Measurements from ENCODE around the gene CLDN1. TPM values are rescaled to one million over a fixed set of nuclear protein-coding genes. Genes with fewer than 3 reads are reported as not detected.

CLDN1 gene
- total RNA-seq, 4 donors from 2014 or later, result 0.92 to 1.2 (median 0.99) TPM; not detected in 1

DNA sequence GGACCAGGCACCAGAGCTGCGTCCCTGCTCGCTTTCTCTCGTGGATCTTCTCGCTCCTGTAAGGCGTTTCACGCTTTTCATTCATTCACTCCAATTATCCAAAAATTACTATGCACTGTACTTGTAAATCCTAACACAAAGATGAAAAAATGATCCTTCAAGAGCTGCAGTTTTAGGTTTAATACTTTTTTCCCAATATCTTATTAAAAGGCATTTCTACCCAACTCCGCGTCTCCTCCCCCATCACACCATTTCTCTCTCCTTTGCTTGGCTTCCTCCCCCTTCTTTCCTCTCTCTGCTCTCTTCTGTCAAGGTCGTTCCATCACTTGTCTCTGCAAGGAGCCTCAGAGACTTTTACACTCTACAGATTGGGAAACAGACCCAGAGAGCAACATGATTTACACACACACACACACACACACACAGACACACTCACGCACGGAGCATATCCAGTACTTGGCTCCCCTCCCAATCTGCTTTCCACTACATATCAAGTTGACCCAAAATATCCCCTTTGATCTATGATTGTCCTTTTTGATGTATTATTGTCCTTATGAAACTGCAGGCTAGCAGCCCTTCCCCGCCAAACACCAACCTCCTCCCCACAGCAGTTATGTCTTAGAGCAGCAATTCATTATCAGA is 479 bp upstream of the CLDN1 start:
- intact Hi-C loops (cut with DNase I), result loop anchor here (5.0 to 10.0 kb wide), 3 partner anchors 100 to 360 kb away; no protein-coding TSS in a partner anchor
- Histone ChIP-seq H3K4me3 (peak overlapping the region; percentile 58 to 73 (median 59)), H3K36me3 (no peaks in the 10 kb centered on the region), H3K27me3 (peaks cover 0 to 9% (median 0%) of the 10 kb centered on the region in 4 donors), H3K9me3 (no peaks in the 10 kb centered on the region), H3K4me1 (peaks cover 16 to 32% (median 26%) of the 10 kb centered on the region in 4 donors), H3K27ac (replicated peaks in 1 of 4) (no peak overlapping the region)
- TF ChIP-seq POLR2A (IDR thresholded peaks at IDR 0.05; ENCODE audit: low read depth) (no peak), POLR2AphosphoS5 (IDR thresholded peaks at IDR 0.05) (no peak), EP300 (IDR thresholded peaks at IDR 0.05) (no peak)
- TF ChIP-seq, protein P1, sequence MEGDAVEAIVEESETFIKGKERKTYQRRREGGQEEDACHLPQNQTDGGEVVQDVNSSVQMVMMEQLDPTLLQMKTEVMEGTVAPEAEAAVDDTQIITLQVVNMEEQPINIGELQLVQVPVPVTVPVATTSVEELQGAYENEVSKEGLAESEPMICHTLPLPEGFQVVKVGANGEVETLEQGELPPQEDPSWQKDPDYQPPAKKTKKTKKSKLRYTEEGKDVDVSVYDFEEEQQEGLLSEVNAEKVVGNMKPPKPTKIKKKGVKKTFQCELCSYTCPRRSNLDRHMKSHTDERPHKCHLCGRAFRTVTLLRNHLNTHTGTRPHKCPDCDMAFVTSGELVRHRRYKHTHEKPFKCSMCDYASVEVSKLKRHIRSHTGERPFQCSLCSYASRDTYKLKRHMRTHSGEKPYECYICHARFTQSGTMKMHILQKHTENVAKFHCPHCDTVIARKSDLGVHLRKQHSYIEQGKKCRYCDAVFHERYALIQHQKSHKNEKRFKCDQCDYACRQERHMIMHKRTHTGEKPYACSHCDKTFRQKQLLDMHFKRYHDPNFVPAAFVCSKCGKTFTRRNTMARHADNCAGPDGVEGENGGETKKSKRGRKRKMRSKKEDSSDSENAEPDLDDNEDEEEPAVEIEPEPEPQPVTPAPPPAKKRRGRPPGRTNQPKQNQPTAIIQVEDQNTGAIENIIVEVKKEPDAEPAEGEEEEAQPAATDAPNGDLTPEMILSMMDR (IDR thresholded peaks at IDR 0.05), result no peak
- DNase-seq (ENCODE audit: extremely low spot score), result no peak
- WGBS, result 22% methylated on average over 12 of the region's 12 CpGs

DNA sequence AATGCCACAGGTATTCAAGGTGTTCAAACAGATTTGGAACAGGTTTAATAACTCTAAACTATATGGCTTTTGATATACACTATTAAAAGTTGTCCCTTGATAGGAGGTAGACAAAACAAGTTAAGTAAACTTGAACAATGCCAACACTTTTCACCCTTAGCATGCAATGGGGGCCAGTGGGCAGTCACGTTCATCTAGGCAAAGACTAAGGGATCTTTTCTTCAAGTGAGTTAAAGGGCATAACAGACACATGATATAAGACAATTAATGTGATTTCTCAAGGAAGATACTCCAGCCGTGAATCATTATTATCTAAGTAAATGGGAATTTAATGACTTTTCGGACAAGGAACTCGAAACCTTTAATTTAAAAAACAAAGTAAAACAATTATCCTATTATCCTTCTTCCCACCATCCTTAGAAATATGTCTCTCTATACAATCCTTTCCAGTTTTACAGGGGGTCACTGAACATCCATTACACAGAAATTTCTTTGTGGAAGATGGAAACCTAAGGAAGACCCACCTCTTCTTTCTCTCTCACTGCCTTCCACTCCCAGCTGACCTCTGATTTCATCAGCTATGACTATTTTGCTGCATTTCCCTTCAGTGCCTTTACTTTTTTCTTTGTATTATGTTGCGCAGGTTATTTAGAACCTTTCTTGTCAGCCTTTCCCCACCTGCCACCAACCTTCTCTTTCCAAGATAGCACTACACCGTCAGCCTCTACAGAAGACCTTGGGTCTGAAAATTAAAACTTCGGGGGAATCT is 1.5 kb downstream of the CLDN1 start:
- Histone ChIP-seq H3K4me3 (no peak overlapping the region), H3K27me3 (peaks cover 0 to 9% (median 0%) of the 10 kb centered on the region in 4 donors), H3K27ac (replicated peaks in 1 of 4) (no peak overlapping the region), H3K4me1 (peaks cover 5 to 18% (median 13%) of the 10 kb centered on the region in 4 donors), H3K9me3 (no peaks in the 10 kb centered on the region), H3K36me3 (no peaks in the 10 kb centered on the region)
- DNase-seq (ENCODE audit: extremely low spot score), result no peak
- 88% methylated on average over 7 of the region's 7 CpGs for WGBS
- TF ChIP-seq POLR2AphosphoS5 (IDR thresholded peaks at IDR 0.05), result no peak
- intact Hi-C loops (cut with DNase I), result loop anchor here (5.0 to 10.0 kb wide), 3 partner anchors 98 to 358 kb away; no protein-coding TSS in a partner anchor

DNA sequence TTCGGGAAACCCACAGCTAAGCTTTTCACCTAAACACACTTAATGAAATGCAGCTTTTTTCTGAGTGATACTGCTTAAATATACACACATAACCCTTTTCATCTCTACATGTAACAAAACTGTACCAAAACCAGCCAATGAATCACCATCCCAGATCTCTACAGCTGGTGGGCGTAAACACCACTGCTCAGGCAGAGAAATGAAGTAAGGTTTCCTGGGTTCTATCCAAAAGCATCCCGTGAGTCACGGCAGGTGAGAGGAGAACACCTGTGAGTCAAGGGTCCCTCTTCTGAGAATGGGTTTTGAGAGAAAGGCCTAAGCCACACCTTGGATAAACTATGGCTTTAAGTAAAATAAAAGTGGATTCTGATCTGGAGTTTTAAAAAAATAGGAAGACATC is 2.6 kb downstream of the CLDN1 start:
- no peaks in the 10 kb centered on the region for H3K36me3 ChIP-seq
- H3K27ac ChIP-seq (replicated peaks in 1 of 4), result no peak overlapping the region
- intact Hi-C loops (cut with DNase I), result loop anchor here (5.0 to 10.0 kb wide), 3 partner anchors 97 to 357 kb away; no protein-coding TSS in a partner anchor
- no peaks in the 10 kb centered on the region for H3K9me3 ChIP-seq
- TF ChIP-seq POLR2A (IDR thresholded peaks at IDR 0.05; ENCODE audit: low read depth), result no peak
- TF ChIP-seq, protein P1 (IDR thresholded peaks at IDR 0.05), result no peak
- TF ChIP-seq POLR2AphosphoS5 (IDR thresholded peaks at IDR 0.05), result no peak
- TF ChIP-seq EP300 (IDR thresholded peaks at IDR 0.05), result no peak
- H3K27me3 ChIP-seq, result peaks cover 0 to 9% (median 0%) of the 10 kb centered on the region in 4 donors
- 76% methylated on average over 4 of the region's 4 CpGs for WGBS
- DNase-seq (ENCODE audit: extremely low spot score), result no peak
- peaks cover 5 to 18% (median 13%) of the 10 kb centered on the region in 4 donors for H3K4me1 ChIP-seq
- no peak overlapping the region for H3K4me3 ChIP-seq

DNA sequence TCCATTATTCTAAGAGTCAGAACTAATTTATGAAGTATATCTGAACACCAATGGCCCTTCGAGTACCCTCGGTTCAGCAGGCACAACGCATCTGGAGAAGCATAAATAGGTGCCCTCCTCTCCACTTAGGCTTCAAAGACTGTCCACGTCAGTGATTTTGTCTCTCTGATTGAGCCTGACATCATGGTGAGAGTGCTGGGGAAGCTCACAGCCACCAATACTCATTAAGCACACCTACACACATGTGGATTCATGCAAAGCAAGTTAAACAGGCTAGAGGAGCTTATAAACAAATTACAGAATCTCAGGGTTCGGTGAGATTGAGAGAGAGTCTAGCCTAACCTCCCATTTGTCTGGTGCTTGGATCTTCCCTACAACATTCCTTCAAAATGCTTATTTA is 3.6 kb downstream of the CLDN1 start:
- Histone ChIP-seq H3K36me3 (no peaks in the 10 kb centered on the region), H3K4me1 (peaks cover 5 to 18% (median 13%) of the 10 kb centered on the region in 4 donors), H3K4me3 (no peak overlapping the region), H3K27ac (replicated peaks in 1 of 4) (no peak overlapping the region), H3K9me3 (no peaks in the 10 kb centered on the region), H3K27me3 (peaks cover 0 to 9% (median 0%) of the 10 kb centered on the region in 4 donors)
- no peak for TF ChIP-seq EP300 (IDR thresholded peaks at IDR 0.05)
- TF ChIP-seq POLR2A (IDR thresholded peaks at IDR 0.05; ENCODE audit: low read depth), result no peak
- no peak for TF ChIP-seq POLR2AphosphoS5 (IDR thresholded peaks at IDR 0.05)
- TF ChIP-seq, protein P1 (IDR thresholded peaks at IDR 0.05), result no peak
- WGBS, result 84% methylated on average over 5 of the region's 5 CpGs
- DNase-seq (ENCODE audit: extremely low spot score), result no peak
- intact Hi-C loops (cut with DNase I), result no loop called here

DNA sequence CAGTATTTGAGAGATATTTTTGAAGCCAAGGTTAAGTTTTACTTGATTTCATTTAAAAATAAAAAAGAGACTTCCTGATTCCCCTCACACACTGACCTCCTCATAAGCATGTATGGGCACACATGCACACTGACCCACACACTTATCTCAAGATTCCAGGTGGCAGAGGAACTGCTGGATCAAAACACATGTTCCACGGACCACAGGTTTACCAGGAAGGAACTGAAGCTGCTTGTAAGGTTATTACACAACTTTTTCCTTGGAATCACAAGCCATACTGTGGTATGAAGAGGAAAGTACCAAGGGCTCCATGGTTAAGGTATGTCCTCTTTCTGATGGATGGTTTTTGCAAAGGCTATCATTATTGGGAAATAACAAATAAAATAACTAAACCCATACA is 7.5 kb downstream of the CLDN1 start:
- intact Hi-C loops (cut with DNase I), result no loop called here
- Histone ChIP-seq H3K27ac (replicated peaks in 1 of 4) (no peak overlapping the region), H3K9me3 (no peaks in the 10 kb centered on the region), H3K4me3 (no peak overlapping the region), H3K36me3 (no peaks in the 10 kb centered on the region), H3K4me1 (no peaks in the 10 kb centered on the region), H3K27me3 (no peaks in the 10 kb centered on the region)
- TF ChIP-seq, protein P1 (IDR thresholded peaks at IDR 0.05), result no peak
- TF ChIP-seq POLR2AphosphoS5 (IDR thresholded peaks at IDR 0.05) (no peak), EP300 (IDR thresholded peaks at IDR 0.05) (no peak), POLR2A (IDR thresholded peaks at IDR 0.05; ENCODE audit: low read depth) (no peak)
- WGBS, result 65% methylated on average over 1 of the region's 1 CpG
- DNase-seq (ENCODE audit: extremely low spot score), result no peak

All from esophagus muscularis mucosa (tissue), 4 donors.